CD4-positive, alpha-beta T cell treated with Interleukin-12 subunit alpha and Interleukin-12 subunit beta, for 1 hour (primary cell): ENCODE measurements around the gene IL22RA1.

Source experiments
- DNase-seq: peaks from one replicate; pipeline ENCODE4 v3.0.0-alpha.2; 2020

Gene IL22RA1

DNA sequence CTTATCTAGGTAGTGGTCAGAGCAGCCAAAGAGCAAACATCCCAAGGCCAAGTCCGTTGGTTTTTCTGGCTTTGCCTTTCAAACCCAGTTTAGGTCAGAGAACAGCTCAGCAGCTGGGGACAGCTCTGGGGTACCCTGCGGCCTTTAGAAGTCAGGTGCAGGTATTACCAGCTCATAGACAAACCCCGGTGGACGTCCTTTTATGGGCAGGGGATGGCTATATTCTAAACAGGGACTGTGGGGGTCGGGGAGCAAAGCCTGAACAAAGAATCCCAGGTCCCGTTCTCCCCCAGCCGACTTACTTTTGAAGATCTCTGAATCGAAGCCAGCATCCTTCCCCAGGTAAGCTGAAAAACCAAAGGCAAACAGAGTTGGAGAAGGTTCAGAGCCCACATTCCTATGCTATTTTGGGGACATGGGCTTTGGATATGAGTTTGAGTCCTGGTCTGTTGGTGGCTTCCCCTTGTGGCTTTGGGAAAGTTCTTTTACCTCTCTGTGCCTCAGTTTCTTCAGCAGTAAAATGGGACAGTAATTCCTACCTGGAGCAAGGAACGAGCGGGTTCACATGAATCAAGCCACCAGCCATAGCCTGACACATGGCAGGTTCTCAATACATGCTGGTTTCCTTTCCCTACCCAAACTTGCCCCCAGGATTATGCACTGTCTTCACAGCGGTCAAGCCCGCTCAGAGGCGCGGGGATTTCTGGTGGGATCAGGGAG, 47.6 kb downstream of the IL22RA1 start:
- DNase-seq, result no peak

DNA sequence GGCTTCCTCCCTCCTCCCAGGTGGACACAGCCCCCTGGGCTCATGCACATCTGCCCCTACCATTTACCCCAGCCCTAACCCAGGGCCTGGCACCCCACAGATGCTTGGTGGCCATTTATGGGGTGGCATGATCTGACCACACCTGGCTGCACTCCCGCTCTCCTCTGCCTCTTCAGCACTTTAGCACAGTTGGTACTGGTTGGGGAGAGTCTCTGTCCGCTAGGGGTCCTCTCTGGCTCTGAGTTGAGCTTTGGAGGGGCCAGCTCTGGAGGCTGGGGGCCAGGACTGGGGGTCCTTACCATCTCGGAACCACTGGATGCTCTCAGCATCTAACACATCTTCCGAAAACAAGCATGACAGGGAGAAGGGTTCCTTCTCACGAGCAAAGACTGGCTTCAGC, 48.4 kb downstream of the IL22RA1 start:
- no peak for DNase-seq

DNA sequence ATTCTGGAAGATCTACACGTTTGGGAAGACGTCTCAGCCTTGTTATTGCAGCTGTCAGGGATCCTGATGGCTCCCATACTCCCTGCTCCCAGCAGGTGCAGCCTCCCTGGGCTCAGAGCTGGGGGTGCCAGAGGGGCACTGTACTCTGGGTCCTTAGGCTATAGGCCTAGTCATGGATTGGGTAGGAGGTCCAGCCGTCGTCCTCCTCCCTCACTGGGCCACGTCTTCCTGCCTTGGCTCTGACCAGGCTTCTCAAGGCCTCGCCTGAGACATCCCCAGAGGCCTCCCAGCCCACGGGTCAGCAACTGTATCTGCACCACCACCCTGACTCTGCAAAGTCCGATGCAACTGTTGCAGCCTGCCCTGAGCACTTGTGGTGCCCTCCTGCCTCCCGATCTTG, 49.2 kb downstream of the IL22RA1 start:
- DNase-seq, result no peak

DNA sequence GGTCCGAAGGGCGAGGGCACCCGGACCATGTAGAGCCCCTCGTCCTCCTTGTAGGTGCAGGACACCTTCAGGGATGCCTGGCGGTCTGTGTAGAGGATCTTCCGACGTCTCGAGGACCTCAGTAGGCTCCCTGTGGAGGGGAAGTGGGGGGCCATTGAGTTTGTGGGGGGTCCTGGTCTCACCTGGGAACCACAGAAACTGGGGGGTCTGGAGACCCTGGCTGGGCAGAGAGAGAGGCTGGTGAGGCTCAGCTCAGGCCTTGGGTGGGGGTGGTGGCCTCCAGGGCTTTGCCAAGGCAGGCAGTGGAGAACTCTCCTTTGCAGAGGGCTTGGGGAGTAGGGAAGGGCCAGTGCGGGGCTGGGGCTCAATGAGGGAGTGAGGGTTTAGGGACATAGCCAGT, 50.0 kb downstream of the IL22RA1 start:
- no peak for DNase-seq

DNA sequence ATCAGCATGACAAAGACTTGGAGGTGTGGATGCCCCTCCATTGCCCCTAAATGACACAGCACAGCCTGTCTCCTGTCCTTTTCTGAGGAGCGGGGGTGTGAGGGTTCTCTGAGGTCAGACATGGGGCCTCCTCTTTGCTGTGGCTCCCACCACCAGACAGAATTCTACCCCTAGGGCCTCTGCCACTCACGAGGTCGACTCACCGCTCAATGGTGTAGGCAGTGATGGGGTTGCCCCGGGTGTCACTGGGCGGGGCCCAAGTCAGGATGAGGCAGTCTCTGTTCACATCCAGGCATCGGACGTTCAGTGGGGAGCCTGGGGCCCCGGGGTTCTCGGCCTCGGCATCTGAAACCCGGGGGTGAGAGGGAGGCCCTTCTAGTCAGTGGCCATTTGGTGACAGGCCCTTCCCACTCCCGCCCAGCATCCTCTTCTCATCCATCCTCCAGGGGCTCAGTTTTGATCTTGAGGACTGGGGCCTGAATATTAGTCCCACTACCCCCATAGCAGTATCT, 50.9 kb downstream of the IL22RA1 start:
- DNase-seq, result no peak

DNA sequence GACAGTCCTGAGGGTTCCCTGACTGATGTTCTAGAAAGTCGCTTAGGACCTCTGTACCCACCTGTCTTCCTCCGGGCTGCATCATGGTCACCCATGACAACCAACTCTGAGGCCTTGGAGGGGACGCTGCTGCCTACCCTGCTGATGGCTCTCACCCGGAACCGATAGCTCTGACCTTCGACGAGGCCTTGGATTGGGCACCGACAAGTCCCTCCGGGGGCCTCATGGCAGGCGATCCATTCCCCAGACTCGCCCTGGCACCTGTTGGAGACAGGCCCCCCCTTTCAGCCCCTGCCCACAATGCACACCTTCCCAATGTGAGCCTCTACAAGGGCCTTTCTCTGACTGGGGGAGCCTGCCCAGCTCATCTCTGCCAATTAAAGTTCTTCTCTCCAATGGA, 52.2 kb downstream of the IL22RA1 start:
- no peak for DNase-seq

DNA sequence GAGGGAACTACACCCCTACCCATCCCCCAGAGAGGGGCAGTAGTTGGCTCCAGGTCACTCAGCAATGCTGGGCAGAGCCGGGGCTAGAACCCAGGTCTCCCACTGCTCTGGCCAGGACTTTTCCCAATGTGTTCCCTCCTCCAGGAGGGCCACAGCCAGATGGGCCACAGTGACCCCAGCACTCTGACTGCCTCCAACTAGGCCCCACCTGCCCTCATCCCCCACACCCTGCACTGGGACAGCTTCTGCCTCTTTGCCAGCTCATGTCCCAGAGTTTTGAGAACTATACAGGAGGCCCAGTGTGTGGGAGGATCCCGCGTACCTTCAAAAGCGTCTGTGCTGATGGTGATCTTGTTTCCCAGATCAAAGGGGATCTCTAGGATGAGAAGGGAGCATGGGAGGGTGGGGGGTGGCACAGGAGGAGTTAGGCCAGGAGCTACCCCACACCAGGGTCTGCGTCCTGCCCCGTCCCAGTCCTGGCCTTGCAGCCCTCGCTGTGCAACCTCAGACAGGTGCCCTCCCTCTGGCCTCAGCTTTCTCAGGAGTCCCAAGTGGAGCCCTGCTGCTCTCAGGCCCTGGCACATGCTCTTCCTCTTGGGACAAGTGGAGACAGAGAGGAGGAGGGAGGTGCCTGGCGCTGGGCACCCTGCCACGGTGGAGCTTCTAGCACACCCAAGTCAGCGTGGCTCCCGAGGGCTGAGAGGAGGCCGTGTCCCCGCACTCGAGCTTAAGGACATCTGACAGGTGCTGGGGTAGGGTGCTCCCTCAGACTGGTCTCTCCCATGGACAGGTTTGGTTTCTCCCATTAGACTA, 53.0 kb downstream of the IL22RA1 start:
- no peak for DNase-seq

DNA sequence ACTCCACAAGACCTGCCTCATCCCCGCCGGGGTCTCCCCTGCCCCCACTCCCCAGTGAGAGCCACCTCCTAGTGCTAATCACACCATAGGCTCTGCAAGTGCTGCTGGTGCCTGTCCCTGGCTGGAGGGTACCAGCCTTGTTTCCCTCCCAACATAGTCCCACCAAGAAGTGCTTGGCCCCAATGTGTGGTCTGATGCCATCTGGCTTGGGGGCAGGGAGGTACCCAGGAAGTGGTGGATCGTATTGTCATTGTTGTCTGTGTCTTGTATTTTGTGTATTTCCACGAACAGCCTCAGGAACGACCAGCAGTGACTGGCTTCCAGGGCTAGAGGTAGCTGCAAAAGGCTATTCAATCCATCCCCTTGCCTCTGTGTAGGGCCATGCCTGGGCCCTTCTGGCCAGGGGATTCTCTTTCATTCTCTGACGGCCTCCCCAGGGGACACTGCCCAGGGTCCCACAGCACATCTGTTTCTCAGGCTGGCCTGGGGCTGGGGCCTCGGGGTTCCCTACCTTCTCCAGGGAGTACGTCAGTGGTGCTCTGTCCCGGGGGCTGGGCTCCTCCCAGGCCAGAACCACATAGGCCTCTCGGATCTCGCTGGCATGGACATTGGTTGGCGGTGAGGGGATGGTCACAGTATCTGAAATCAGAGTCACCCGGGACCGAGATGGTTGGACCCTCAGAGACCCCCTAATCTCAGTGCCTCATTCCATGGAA, 53.8 kb downstream of the IL22RA1 start:
- DNase-seq, result no peak

DNA sequence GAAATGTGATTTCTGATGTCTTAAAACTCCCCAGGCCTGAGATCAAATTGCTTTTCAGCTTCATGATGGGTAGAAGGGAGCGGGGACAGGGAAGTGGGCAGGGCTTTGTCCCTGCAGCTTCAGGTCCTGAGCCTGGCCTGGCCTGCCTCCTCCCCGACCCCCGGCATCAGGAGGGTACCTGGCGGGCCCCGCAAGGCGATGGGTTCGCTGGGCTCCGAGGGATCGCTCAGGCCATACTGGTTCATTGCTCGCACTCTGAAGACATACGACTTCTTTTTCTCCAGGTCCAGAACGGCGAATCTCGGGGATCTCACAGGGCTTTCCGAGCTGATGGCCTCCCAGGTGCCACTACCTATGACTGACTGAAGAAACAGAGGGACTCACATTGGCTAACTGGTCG, 56.5 kb downstream of the IL22RA1 start:
- DNase-seq, result no peak

DNA sequence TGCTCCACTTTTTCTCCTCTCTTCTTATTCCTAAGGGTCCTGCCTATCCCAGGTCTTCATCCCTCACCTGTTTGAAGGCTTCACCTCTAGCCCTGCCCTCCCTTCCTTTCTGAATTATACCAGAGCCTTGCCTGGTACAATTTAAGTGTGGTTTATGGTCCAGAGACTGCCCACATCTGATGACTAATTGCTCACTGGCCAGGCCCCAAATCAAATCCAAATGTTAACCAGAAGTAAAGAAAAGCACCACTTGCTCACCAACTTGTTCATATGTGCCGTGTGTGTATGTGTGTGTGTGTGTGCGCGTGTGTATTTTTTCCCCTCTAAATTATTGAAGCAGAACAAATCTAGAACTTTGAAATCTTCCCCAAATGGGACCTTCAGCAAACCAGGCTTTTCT, 57.4 kb downstream of the IL22RA1 start:
- DNase-seq, result no peak

DNA sequence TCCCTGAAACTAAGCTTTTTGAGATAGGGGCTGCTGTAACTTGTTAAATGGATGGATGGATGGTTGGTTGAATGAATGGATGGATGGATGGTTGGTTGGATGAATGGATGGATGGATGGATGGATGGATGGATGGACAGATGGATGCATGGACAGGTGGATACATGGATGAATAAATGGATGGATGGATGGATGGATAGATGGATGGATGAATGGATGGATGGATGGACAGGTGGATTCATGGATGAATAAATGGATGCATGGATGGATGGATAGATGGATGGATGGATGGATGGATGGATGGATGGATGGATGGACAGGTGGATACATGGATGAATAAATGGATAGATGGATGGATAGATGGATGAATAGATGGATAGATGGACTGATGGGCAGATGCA, 57.9 kb downstream of the IL22RA1 start:
- no peak for DNase-seq

DNA sequence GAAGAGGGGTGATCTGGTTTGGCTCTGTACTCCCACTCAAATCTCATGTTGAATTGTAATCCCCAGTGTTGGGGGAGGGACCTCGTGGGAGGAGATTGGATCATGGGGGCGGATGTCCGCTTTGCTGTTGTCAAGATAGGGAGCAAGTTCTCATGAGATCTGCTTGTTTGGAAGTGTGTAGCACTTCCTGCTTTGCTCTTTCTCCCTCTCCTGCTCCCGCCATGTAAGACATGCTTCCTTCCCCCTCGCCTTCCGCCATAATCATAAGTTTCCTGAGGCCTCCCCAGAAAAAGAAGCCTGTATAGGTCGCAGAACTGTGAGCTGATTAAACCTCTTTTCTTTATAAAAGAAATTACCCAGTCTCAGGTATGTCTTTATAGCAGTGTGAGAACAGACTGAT, 58.9 kb downstream of the IL22RA1 start:
- DNase-seq, result no peak

DNA sequence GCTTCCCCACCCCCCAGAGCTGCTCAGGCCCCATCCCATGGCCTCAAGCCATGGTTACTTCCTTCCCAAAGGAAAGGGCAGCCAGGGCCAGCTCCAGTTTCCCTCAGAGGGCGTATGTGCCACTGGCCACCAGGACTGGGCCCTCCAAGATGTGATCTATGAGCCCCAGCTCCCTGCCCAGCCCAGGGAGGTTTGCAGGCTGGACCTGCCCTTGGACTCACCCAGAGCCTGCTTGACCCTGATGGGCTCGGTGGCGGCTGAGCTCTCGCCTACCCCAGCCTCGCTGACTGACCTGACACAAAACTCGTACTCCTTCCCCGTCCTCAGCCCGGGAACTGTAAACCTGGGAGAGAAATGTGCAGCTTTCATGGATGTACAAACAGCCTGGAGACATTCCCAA, 60.6 kb downstream of the IL22RA1 start:
- DNase-seq, result no peak

DNA sequence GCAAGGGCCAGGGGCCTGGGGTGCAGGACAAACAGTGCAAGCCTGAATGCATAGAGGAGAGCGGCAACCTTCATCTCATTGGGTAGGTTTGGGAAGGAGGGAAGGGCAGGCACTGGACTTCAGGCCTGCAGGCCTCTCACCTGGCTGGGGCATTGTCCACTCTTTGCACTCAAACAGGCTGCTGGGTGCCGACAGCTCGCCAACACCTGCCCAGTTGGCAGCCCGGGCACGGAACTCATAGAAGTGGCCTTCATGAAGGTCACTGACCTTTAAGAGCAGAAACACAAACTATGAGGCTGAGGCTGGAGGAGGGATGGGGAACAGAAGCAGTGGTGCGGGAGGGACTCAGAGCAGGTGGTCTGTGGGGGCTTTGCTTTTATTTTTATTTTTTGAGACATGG, 61.8 kb downstream of the IL22RA1 start:
- no peak for DNase-seq

DNA sequence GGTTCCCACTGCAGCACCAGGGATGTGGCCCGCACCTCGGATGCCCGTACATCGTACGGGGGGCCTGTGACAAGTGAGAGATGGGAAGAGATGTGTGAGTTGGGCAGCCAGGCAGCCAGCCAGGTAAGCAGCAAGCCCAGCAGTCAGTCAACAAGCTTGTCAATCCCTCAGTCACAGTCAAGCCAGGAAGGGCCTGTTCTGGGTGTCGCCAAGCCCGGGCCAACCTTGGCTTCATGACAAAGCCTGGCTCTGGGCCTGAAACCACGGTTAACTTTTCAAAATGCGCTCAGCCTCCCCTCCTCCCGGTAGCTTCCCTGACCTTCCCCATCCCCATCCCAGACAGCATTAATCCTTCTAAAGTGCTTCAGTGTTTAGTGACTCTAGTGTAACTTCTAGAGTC, 62.8 kb downstream of the IL22RA1 start:
- DNase-seq, result no peak

DNA sequence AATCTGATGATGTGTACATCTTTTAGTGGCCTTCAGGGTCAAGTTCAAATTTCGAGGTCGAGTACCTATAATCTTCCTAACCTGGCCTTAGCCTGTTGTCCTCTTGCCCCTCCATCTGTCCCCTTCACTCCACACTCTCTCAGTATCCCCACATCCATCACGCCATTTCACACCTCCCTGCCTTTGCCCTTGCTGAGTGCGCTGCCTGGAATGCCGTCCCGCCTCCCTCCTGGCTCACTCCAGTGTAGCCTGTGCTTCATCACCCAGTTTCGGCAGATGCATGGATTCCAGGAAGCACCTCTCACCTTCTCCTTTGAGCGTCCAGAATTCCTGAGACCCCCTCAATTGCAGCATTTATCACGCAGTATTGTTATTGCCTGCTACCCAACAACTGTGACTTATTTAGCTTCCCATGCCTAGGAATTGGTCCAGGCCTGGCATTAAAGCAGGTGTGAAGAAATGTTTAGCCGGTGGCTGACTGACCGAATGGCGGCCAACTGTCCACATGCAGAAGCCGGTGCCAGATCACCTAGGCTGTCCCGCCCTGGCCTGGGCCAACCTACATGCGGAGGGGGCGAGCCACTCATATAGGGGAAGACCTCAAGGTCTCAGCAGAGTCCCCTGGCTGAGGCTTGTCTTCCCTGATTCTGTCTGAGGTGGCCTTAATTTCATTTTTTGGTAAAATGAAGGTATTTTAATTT, 65.5 kb downstream of the IL22RA1 start:
- DNase-seq, result no peak

DNA sequence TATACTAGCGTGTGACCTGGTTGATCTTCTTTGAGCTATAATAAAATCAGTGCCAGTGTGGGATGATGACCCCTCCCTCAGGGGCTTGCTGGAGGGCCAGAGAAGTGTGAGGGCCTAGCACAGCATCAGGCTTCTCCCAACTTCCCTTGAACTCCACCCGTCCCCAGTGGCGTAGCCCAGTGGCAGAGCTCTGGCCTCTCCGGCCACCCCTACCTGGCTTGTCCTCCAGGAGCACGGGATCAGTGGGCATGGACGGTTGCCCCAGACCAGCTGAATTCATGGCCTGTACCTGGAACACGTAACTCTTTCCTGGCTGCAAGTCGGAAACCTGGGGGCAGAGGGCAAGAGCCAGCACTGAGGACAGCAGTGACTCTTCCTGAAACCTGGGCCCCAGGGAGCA, 67.0 kb downstream of the IL22RA1 start:
- no peak for DNase-seq

DNA sequence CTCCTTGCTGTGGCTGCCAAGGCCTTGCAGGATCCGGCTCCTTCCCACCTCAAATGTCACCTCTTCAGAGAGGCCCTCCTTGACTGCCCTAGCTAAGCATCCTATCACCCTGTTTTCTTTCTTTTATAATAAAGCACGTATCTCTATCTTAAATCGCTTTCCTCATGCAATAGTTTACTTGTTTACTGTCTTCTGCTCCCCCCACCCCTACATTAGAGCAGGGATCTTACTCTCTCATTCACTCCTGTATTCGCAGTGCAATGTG, 67.4 kb downstream of the IL22RA1 start:
- DNase-seq, result no peak

DNA sequence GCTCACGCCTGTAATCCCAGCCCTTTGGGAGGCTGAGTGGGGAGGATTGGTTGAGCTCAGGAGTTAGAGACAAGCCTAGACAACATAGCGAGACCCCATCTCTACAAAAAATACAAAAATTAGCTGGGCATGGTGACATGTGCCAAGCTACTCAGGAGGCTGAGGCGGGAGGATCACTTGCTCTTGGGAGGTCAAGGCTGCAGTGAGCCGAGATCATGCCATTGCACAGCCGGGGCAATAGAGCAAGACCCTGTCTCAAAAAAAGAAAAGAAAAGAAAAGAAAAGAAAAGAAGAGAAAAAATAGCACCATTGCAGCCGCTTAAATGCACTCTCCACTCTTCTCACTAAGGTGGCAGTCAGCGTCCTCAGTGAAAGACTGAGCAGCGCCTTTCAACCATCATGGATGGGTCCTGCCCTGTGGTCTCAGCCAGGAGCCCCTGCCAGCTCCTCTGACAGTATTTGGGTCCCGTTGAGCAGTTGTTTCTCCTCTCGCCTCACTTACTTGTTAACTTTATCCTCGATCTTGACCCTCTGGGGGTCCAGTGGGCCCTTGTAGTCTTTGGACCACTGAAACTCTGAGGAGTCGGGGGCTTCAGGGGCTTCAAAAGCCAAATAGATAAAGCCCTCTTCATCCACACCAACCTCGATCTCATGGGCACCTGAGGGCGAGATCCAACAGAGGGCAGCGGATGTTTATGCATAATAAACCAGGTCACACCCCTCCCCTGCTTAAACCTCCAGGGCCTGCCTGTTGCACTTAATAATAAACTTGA, 67.9 kb downstream of the IL22RA1 start:
- DNase-seq, result no peak

DNA sequence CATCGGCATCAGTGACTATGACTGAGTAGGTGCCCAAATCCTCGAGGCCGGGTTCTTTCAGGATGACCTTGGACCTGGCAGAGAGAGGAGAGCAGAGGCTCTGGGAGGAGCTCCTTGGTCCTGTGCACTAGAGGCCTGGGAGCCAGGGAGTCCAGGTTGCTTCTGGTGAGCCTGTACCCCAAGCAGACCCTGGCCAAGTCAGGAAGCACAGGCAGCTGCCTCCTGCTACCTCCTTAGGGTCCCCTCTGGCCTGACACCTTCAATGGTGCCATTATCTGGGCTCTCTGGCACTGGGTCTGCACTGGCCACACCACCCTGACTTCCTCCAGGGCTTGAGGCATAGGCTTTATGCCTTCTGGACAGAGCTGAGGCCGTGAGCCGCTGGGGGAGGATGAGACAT, 68.7 kb downstream of the IL22RA1 start:
- no peak for DNase-seq

DNA sequence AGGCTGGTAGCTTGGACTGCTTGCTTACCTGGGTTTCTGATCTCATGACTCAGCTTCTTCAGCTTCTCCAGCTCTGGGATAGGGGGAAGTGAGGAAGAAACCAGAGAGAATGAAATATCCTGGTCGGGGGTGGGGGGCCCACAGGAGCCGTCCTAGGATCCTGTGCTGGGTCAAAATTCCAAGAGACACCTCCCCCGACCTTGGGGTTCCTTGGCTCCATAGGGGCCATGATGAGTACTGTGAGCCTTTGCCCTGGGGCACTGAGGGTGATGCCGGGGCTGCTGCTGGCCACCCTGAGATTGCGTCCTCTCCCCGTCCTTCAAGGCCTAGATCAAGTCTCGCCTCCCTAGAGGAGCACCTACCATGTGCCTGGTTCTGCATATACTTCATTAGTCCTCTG, 71.0 kb downstream of the IL22RA1 start:
- no peak for DNase-seq

DNA sequence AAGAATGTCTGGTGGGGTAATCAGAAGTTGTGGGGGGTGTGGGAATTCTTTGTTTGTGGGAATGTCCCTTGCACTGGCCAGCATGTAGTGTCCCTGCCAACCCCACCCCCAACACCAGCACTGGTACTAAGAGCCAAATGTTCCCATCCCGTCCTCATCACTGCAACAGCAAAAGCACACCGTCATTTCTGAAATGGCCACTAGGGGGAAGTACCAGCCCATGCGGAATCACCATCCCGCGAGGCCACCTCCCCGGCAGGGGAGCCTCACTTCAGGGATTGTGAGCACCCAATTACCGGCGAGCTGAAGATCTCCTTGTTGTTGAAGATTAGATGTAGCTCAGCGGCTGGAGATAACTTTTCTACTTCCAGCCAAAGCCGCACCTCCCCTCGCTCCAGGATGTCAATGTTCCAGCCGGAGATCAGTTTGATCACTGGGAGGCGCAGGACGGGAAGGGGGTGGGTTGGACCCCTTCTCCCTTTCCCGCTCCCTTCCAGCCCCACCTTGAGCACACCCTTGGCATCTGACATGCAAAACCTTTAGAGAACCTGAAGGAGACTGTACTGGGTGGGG, 72.0 kb downstream of the IL22RA1 start:
- peak; percentile 73 for DNase-seq
